AG04450 (cell line): ENCODE measurements around the gene MAPK8IP3. TPM values are rescaled to one million over a fixed set of nuclear protein-coding genes. Genes with fewer than 3 reads are reported as not detected.

Source experiments
- CTCF ChIA-PET: fragments of 300-600, 350-600 bp; formaldehyde crosslinking; extraction: SDS; loops from one replicate; lab custom pipeline; 2022; ENCODE audit warnings: antibody characterized with exemption, inconsistent platforms; lab: Charles Lee
- POLR2A ChIA-PET: fragments of 350-600 bp; formaldehyde crosslinking; extraction: SDS; loops from one replicate; lab custom pipeline; 2021; ENCODE audit warnings: antibody characterized with exemption, inconsistent platforms; lab: Yijun Ruan, JAX
- DNase-seq: peaks from one replicate; pipeline ENCODE4 v3.0.0-alpha.2; 2011; ENCODE audit warnings: low read depth, low spot score
- H3K27ac ChIP-seq: one replicate; pipeline ENCODE4 v1.5.1; 2012; ENCODE audit warnings: low read depth, low read length, control low read depth
- H3K27me3 ChIP-seq: one replicate; pipeline ENCODE4 v1.6.0; 2012; ENCODE audit warnings: low read length; ENCODE audit not compliant: control insufficient read depth, insufficient read depth
- H3K4me3 ChIP-seq: 2 replicates; pipeline ENCODE4 v1.5.1; 2011; ENCODE audit warnings: mild to moderate bottlenecking, low read depth, low read length, control low read depth
- H3K9me3 ChIP-seq: 2 replicates; pipeline ENCODE4 v1.5.1; 2012; ENCODE audit warnings: low read length; ENCODE audit not compliant: control insufficient read depth, insufficient read depth
- polyA plus RNA-seq: library from polyadenylated mRNA; depleted of rRNA; stranded (reverse); fragments of >200 nt; gene quantifications from 2 replicates; pipeline ENCODE4 v1.2.3, GENCODE V29; 2011
- TF ChIP-seq, protein P1 (sequence below): IDR thresholded peaks from 2 replicates; pipeline ENCODE4 v1.5.1; 2011; ENCODE audit warnings: low read depth, low read length, control low read depth, inconsistent platforms

Gene MAPK8IP3
- polyA plus RNA-seq, 1 experiment, result 11.8 TPM

DNA sequence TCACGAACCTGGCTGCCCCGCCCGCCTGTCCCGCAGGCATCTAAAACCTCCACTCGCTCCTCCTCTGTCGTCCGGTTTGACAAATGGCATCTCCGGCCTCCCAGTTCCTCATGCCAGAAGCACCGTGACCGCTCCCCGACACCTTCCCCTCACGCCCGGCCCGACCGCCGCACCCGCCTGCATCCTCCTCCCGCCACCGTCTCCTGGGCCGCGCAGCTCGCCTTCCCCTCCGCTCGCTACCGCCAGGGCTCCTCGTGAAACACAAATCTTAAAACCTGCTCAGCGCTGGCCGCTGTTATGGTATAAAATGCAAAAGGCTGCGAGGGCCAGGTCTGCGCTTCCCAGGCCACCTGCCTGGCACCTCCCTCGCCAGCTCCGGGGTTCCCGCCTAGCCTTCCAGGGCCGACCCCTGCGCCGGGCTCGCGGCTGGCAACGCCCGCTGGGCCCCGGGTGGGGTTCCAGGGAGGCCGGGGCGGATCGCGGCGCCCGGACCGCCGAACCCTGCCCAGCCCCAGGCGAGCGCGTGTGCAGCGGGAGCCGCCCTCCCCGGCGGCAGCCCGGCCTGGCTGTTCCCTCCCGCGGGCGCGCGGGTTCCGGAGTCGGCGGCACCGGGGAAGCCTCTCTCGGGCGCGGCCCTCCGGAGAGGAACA, 75.9 kb downstream of the MAPK8IP3 start:
- TF ChIP-seq, protein P1, sequence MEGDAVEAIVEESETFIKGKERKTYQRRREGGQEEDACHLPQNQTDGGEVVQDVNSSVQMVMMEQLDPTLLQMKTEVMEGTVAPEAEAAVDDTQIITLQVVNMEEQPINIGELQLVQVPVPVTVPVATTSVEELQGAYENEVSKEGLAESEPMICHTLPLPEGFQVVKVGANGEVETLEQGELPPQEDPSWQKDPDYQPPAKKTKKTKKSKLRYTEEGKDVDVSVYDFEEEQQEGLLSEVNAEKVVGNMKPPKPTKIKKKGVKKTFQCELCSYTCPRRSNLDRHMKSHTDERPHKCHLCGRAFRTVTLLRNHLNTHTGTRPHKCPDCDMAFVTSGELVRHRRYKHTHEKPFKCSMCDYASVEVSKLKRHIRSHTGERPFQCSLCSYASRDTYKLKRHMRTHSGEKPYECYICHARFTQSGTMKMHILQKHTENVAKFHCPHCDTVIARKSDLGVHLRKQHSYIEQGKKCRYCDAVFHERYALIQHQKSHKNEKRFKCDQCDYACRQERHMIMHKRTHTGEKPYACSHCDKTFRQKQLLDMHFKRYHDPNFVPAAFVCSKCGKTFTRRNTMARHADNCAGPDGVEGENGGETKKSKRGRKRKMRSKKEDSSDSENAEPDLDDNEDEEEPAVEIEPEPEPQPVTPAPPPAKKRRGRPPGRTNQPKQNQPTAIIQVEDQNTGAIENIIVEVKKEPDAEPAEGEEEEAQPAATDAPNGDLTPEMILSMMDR, result 0 out of 2 replicates have a peak, but pooled peaks have one; percentile 7
- Histone ChIP-seq H3K27ac (no peak overlapping the region), H3K4me3 (peak overlapping the region; percentile 80), H3K9me3 (no peaks in the 10 kb centered on the region; the same call in 1 of the 2 replicates), H3K27me3 (no peaks in the 10 kb centered on the region)
- POLR2A ChIA-PET, result interaction anchor here (0.5 to 2.8 kb wide), 10 partner anchors 8 to 373 kb away, joined by 4 to 21 read pairs (median 8); partner anchors contain the start of genes EME2, FAHD1, HAGH and JPT2
- CTCF ChIA-PET, result interaction anchor here (0.8 to 1.3 kb wide), 3 partner anchors 8 to 28 kb away, joined by 3 to 6 read pairs (median 3); partner anchors contain the start of genes EME2 and MRPS34
- no peak for DNase-seq

DNA sequence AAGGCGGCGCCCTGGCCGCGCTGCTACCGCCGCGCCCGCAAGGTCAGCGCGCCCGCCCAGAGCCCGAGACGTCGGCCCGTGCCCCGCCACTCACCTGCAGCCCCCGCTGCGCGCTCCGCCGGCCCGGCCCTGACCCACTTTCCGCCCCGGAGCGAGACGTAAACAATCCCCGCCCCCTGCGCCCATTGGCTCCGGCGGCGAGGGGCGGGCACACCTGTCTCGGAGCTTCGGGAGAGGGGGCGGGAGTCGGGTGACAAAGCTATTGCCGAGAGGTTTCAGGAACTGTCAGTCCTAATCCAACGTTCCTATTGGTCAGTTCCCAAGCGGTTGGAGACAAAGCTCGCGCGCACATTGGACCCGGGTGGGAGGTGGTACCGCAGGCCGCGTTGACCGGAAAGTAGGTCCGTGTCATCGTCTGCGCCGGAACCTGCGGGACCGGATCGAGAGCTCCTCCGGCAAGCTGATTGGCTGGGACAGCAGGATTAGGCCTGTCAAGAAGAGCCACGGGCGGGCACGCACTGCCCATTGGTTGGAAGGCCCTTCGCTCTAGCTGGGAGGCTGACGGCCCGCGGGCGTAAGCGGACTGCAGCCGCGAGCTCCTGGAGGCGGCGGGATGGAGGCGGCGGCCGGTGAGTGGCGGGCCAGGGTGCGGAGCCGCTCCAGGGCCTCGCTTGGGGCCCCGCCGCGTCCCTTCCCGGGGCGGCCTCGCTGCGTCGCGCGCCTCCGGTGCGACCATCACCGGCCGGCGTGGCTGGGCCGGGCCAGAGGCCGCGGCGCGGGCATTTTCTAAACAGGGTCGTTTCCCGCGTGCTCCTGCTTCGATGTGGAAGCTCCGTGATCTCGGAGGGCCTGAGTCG, 76.6 kb downstream of the MAPK8IP3 start, which contains the start of the genes NUBP2 and SPSB3:
Gene NUBP2, plus strand, starts transcription at position 553 of the 857 bp plus-strand sequence. Its CDS starts 61 bp downstream, at position 614.
Gene SPSB3, minus strand, starts transcription at position 164 of the 857 bp plus-strand sequence. CDS start 1,088 bp downstream, outside the sequence.
- no peaks in the 10 kb centered on the region for H3K27me3 ChIP-seq
- DNase-seq, result peak; percentile 100
- H3K9me3 ChIP-seq, result no peaks in the 10 kb centered on the region; the same call in 1 of the 2 replicates
- peak within 1 kb of the TSS; percentile 21 for H3K27ac ChIP-seq
- H3K4me3 ChIP-seq, result peak within 1 kb of the TSS; percentile 80
- TF ChIP-seq, protein P1, result no peak
- POLR2A ChIA-PET, result interaction anchor here (0.5 to 2.8 kb wide), 13 partner anchors 9 to 372 kb away, joined by 3 to 21 read pairs (median 8); partner anchors contain the start of genes CRAMP1, EME2, FAHD1 and HAGH
- CTCF ChIA-PET, result interaction anchor here (0.5 to 1.3 kb wide), 8 partner anchors 9 to 222 kb away, joined by 3 to 6 read pairs (median 3); partner anchors contain the start of genes EME2, MAPK8IP3 and MRPS34

- no peaks in the 10 kb centered on the region for H3K27me3 ChIP-seq
- no peak overlapping the region for H3K4me3 ChIP-seq
- DNase-seq, result no peak
- no peaks in the 10 kb centered on the region; the same call in 1 of the 2 replicates for H3K9me3 ChIP-seq
- ChIA-PET CTCF (interaction anchor here (1.1 kb wide), 1 partner anchor 79 kb away, joined by 5 read pairs; the partner anchor contains the start of gene MAPK8IP3), POLR2A (no interaction called here)
- H3K27ac ChIP-seq, result no peak overlapping the region
- TF ChIP-seq, protein P1, result no peak
These were observed 79.2 kb downstream of the MAPK8IP3 start for GRCh38 chr16:1784977-1785845.

DNA sequence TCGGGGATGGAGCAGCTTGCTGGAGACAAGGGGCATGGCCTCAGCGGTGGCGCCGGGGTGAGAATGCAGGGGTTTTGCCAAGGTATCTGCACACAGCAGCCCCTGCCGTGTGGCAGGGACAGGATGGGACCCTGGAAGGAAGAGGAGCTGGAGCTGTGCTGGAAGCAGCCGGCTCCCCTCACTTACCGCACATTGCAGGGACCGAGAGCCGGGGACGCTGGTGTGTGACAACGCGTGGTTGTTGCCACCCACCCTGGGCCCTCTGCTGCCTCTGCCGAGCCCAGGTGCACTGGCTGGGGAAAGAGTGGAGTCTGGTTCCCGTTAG, 79.8 kb downstream of the MAPK8IP3 start:
- no peaks in the 10 kb centered on the region for H3K27me3 ChIP-seq
- no peak overlapping the region for H3K4me3 ChIP-seq
- DNase-seq, result no peak
- no peak overlapping the region for H3K27ac ChIP-seq
- CTCF ChIA-PET, result no interaction called here
- TF ChIP-seq, protein P1, result no peak
- no peaks in the 10 kb centered on the region; the same call in 1 of the 2 replicates for H3K9me3 ChIP-seq
- POLR2A ChIA-PET, result no interaction called here
